ENCODE data around the gene NACC2. TPM values are rescaled to one million over a fixed set of nuclear protein-coding genes. Genes with fewer than 3 reads are reported as not detected.

NACC2 gene
- total and polyA plus RNA-seq, 2 experiments from 2014 or later = 11.0 to 13.0 TPM

DNA sequence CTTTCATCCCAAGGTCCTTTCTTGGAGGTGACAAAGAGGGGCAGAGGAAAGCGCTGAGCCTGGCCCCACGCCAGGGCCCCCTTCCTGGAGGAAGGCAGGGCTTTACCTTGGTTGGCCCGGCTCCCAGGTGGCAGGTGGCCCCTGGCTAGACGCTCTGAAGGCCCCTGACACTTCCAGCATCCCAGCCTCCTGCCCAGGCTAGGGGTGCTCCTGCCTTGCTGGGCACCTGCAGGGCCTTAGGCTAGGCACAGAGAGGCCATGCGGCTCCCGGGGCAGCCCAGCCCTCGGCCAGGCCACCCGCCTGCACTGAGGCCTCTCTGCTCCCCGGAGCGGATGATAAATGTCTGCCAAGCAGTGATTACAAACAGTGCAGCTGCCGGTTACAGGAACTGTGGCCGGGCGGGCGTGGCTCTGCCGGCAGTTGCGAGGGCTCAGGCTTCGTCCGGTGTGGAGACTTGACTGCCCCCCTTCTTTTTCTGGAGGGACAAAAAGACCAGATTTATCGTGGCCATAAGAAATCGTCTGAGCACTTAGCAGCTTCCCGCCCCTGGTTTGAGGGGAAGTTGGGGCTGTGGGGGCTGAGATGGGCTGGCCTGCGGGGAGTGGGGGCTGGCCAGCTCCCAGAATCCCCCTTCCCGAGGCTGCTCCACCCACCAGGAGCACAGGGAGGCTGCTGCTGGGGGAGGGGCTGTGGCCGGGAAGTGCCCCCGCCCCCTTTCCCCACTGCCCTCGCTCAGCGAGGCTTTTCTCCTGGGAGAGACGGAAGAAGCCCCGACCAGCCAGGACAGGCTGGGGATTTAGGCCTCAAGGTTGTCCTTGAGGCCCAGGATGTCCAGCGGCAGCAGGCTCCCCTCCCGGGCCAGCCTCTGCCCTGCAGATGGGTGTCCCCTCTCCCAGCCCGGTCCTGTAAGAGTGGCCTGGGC lies 102.3 kb downstream of the NACC2 start:
- DNase-seq (ENCODE audit: low spot score) = peak; percentile 93
- H3K27ac ChIP-seq = peak overlapping the region; percentile 98
- peak overlapping the region; percentile 75 for H3K4me2 ChIP-seq
- no peak overlapping the region for H3K4me3 ChIP-seq
- H4K20me1 ChIP-seq (ENCODE audit: insufficient read depth, poor library complexity, severe bottlenecking) = no peaks in the 10 kb centered on the region
- WGBS (ENCODE audit: low lambda C conversion rate, missing lambda C conversion rate) = 7% methylated on average over 26 of the region's 32 CpGs
- H2AFZ ChIP-seq = peak overlapping the region; percentile 56
- TF ChIP-seq EZH2 (IDR thresholded peaks at IDR 0.05; ENCODE audit: borderline replicate concordance) (no peak), EZH2phosphoT487 (IDR thresholded peaks at IDR 0.05; ENCODE audit: low read depth, severe bottlenecking, unreplicated experiment) (no peak), CTCF (IDR thresholded peaks at IDR 0.05; ENCODE audit: poor library complexity) (no peak)
- no peaks in the 10 kb centered on the region for H3K9me2 ChIP-seq (replicated peaks; ENCODE audit: insufficient read depth)
- H3K9me3 ChIP-seq (ENCODE audit: low read depth) = no peaks in the 10 kb centered on the region
- H3K27me3 ChIP-seq = no peaks in the 10 kb centered on the region
- no peaks in the 10 kb centered on the region for H3K79me2 ChIP-seq
- H3K36me3 ChIP-seq (replicated peaks; ENCODE audit: insufficient read depth, low read depth) = no peaks in the 10 kb centered on the region
- peaks cover 24% of the 10 kb centered on the region for H3K4me1 ChIP-seq (ENCODE audit: insufficient read depth)

GRCh38 chr9:135991771-135992170 lies 103.3 kb downstream of the NACC2 start:
- TF ChIP-seq CTCF (IDR thresholded peaks at IDR 0.05; ENCODE audit: poor library complexity) (no peak), EZH2 (IDR thresholded peaks at IDR 0.05; ENCODE audit: borderline replicate concordance) (no peak), EZH2phosphoT487 (IDR thresholded peaks at IDR 0.05; ENCODE audit: low read depth, severe bottlenecking, unreplicated experiment) (no peak)
- H2AFZ ChIP-seq = no peak overlapping the region
- H3K4me3 ChIP-seq = no peak overlapping the region
- no peaks in the 10 kb centered on the region for H3K9me2 ChIP-seq (replicated peaks; ENCODE audit: insufficient read depth)
- 84% methylated on average over 18 of the region's 18 CpGs for WGBS (ENCODE audit: low lambda C conversion rate, missing lambda C conversion rate)
- no peak overlapping the region for H3K4me2 ChIP-seq
- no peaks in the 10 kb centered on the region for H4K20me1 ChIP-seq (ENCODE audit: insufficient read depth, poor library complexity, severe bottlenecking)
- no peak for DNase-seq (ENCODE audit: low spot score)
- H3K79me2 ChIP-seq = no peaks in the 10 kb centered on the region
- H3K36me3 ChIP-seq (replicated peaks; ENCODE audit: insufficient read depth, low read depth) = no peaks in the 10 kb centered on the region
- no peaks in the 10 kb centered on the region for H3K27me3 ChIP-seq
- H3K4me1 ChIP-seq (ENCODE audit: insufficient read depth) = peaks cover 24% of the 10 kb centered on the region
- H3K27ac ChIP-seq = peak overlapping the region; percentile 98
- no peaks in the 10 kb centered on the region for H3K9me3 ChIP-seq (ENCODE audit: low read depth)

- H3K4me3 ChIP-seq = no peak overlapping the region
- no peak for TF ChIP-seq CTCF (IDR thresholded peaks at IDR 0.05; ENCODE audit: poor library complexity)
- no peak for TF ChIP-seq EZH2phosphoT487 (IDR thresholded peaks at IDR 0.05; ENCODE audit: low read depth, severe bottlenecking, unreplicated experiment)
- no peak for TF ChIP-seq EZH2 (IDR thresholded peaks at IDR 0.05; ENCODE audit: borderline replicate concordance)
- no peaks in the 10 kb centered on the region for H3K79me2 ChIP-seq
- H3K9me2 ChIP-seq (replicated peaks; ENCODE audit: insufficient read depth) = no peaks in the 10 kb centered on the region
- no peak overlapping the region for H3K27ac ChIP-seq
- no peaks in the 10 kb centered on the region for H3K27me3 ChIP-seq
- WGBS (ENCODE audit: low lambda C conversion rate, missing lambda C conversion rate) = 60% methylated on average over 10 of the region's 21 CpGs
- H2AFZ ChIP-seq = no peak overlapping the region
- H3K36me3 ChIP-seq (replicated peaks; ENCODE audit: insufficient read depth, low read depth) = no peaks in the 10 kb centered on the region
- DNase-seq (ENCODE audit: low spot score) = peak; percentile 67
- H4K20me1 ChIP-seq (ENCODE audit: insufficient read depth, poor library complexity, severe bottlenecking) = no peaks in the 10 kb centered on the region
- no peaks in the 10 kb centered on the region for H3K9me3 ChIP-seq (ENCODE audit: low read depth)
- no peak overlapping the region for H3K4me2 ChIP-seq
- peaks cover 24% of the 10 kb centered on the region for H3K4me1 ChIP-seq (ENCODE audit: insufficient read depth)
Observed at GRCh38 chr9:135990468-135991429, 104.3 kb downstream of the NACC2 start.

All from hepatocyte (in vitro differentiated cells).